ENCODE measurements around the gene RHOXF2. TPM values are rescaled to one million over a fixed set of nuclear protein-coding genes. Genes with fewer than 3 reads are reported as not detected.

Gene RHOXF2
- polyA plus RNA-seq, 1 donor from 2014 or later = not detected

DNA sequence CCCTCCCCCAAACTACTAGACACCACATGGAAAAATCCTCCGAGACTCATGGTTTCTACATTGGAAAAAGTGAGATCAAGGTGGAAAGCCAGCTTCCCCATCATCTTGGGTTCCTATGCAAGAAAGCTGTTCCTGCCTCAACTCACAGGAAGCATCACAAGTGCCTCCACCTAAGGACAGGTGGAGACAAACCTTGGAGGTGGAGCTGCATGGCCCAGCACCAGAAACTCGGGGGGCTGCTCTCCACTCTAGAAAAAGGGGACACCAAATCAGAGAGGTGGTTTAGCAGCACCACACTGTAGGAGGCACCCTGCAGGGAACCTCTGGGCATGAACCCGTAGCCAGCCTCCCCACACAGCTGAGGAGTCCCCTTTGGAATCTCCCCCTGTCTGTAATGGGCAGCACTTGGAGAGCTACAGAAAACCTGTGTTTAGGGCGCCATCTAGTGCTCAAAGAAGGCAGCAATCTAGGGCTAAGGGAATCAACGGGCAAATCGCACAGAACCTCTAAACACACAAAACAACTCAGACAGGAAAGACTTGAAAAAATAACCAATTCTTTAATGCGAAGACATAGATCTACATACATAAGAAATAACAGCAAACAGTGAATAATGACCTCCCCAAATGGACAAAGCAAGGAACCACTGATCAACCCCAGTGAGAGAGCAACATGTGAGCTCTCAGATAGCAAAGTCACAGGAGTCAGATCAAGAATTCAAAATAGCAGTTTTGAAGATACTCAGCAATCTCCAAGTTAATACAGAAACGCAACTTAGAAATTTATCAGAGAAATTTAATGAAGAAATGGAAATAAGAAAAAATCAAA is 55.2 kb downstream of the RHOXF2 start:
- Histone ChIP-seq H3K9me3 (ENCODE audit: low read length) (no peaks in the 10 kb centered on the region), H3K27ac (ENCODE audit: low read length) (no peak overlapping the region), H3K4me3 (ENCODE audit: low read length) (no peak overlapping the region), H3K9ac (ENCODE audit: low read length) (no peak overlapping the region), H3K9me2 (ENCODE audit: insufficient read depth, low read length) (no peaks in the 10 kb centered on the region), H3K27me3 (ENCODE audit: insufficient read depth, low read depth, low read length) (no peaks in the 10 kb centered on the region), H3K79me2 (replicated peaks; ENCODE audit: insufficient read depth, low read length) (no peaks in the 10 kb centered on the region), H3K4me2 (ENCODE audit: low read length) (no peak overlapping the region), H4K20me1 (ENCODE audit: insufficient read depth) (no peaks in the 10 kb centered on the region), H3F3A (ENCODE audit: insufficient read depth, low read length, poor library complexity, severe bottlenecking) (no peaks in the 10 kb centered on the region), H3K36me3 (ENCODE audit: insufficient read depth, low read length) (no peaks in the 10 kb centered on the region), H2AFZ (ENCODE audit: low read depth, low read length) (no peak overlapping the region)
- TF ChIP-seq MXI1 (conservative IDR thresholded peaks at IDR 0.05; ENCODE audit: poor library complexity, severe bottlenecking) (no peak), TAF1 (IDR thresholded peaks at IDR 0.05; ENCODE audit: low read depth) (no peak), POLR2AphosphoS5 (IDR thresholded peaks at IDR 0.05) (no peak), SMC3 (conservative IDR thresholded peaks at IDR 0.05; ENCODE audit: poor library complexity) (peak; percentile 51), EP300 (conservative IDR thresholded peaks at IDR 0.05; ENCODE audit: poor library complexity, severe bottlenecking) (no peak), EZH2 (IDR thresholded peaks at IDR 0.05; ENCODE audit: borderline replicate concordance, insufficient read depth, low read length, poor library complexity, severe bottlenecking) (no peak), RAD21 (conservative IDR thresholded peaks at IDR 0.05) (peak; percentile 61)
- TF ChIP-seq, protein P1, sequence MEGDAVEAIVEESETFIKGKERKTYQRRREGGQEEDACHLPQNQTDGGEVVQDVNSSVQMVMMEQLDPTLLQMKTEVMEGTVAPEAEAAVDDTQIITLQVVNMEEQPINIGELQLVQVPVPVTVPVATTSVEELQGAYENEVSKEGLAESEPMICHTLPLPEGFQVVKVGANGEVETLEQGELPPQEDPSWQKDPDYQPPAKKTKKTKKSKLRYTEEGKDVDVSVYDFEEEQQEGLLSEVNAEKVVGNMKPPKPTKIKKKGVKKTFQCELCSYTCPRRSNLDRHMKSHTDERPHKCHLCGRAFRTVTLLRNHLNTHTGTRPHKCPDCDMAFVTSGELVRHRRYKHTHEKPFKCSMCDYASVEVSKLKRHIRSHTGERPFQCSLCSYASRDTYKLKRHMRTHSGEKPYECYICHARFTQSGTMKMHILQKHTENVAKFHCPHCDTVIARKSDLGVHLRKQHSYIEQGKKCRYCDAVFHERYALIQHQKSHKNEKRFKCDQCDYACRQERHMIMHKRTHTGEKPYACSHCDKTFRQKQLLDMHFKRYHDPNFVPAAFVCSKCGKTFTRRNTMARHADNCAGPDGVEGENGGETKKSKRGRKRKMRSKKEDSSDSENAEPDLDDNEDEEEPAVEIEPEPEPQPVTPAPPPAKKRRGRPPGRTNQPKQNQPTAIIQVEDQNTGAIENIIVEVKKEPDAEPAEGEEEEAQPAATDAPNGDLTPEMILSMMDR (IDR thresholded peaks at IDR 0.05; ENCODE audit: poor library complexity, severe bottlenecking) = peak; percentile 65

Other genes starting within 250 kb of the RHOXF2 start
- gene NKAP, start 214.9 kb upstream of the RHOXF2 start, polyA plus RNA-seq = 4.7 and 6.3 TPM in 2 replicates
- not detected in 2 replicates for gene RHOXF2B, start 80.9 kb upstream of the RHOXF2 start, polyA plus RNA-seq
- gene RHOXF1, start 42.7 kb upstream of the RHOXF2 start, polyA plus RNA-seq = 1.6 TPM in 2 replicates
- gene ZBTB33, start 92.2 kb downstream of the RHOXF2 start, polyA plus RNA-seq = 20.2 and 21.4 TPM in 2 replicates
- 7.5 and 7.6 TPM in 2 replicates for gene TMEM255A, start 152.8 kb downstream of the RHOXF2 start, polyA plus RNA-seq
- gene ATP1B4, start 203.5 kb downstream of the RHOXF2 start, polyA plus RNA-seq = not detected in 2 replicates